ENCODE data around the gene FAM153A. TPM values are rescaled to one million over a fixed set of nuclear protein-coding genes. Genes with fewer than 3 reads are reported as not detected.

The FAM153A gene
- total RNA-seq, 4 donors from 2014 or later, result 1.3 to 33.2 (median 7.9) TPM

Other genes starting within 250 kb of the FAM153A start
- 10 to 100 TPM; 43.3 to 92.5 (median 50.9) TPM for gene FAM193B, start 228.3 kb downstream of the FAM153A start, total RNA-seq
- gene TMED9, start 190.7 kb downstream of the FAM153A start, total RNA-seq, result 100 to 1,000 TPM in 3 of 4 donors, 10 to 100 TPM in 1; 81.0 to 129 (median 105) TPM
- gene B4GALT7, start 182.8 kb downstream of the FAM153A start, total RNA-seq, result 10 to 100 TPM; 19.5 to 46.4 (median 25.8) TPM
- not detected for gene PROP1, start 213.3 kb upstream of the FAM153A start, total RNA-seq